HEK293 (cell line): ENCODE measurements around the gene CCDC69.

Experiments used
- CTCF ChIA-PET: fragments of 350-600 bp; formaldehyde crosslinking; extraction: SDS; loops from one replicate; lab custom pipeline; 2021; ENCODE audit warnings: antibody characterized with exemption; lab: Yijun Ruan, JAX
- POLR2A ChIA-PET: fragments of 300-600 bp; formaldehyde crosslinking; extraction: SDS; loops from one replicate; lab custom pipeline; 2020; ENCODE audit warnings: antibody characterized with exemption, inconsistent platforms; lab: Yijun Ruan, JAX
- H3K27ac ChIP-seq: fragments of 200-500 bp; sonication (Bioruptor generic); 2 replicates; pipeline ENCODE4 v1.5.1; 2014; ENCODE audit warnings: low read depth, low read length, control low read depth, inconsistent platforms; ENCODE audit errors: extremely low read depth
- H3K36me3 ChIP-seq, 2 experiments: fragments of 200-500 bp in 1 of 2; sonication (Bioruptor generic) in 1 of 2; 1 replicate in 1 of 2; 2 replicates in 1 of 2; pipeline ENCODE4 v1.5.1; 2014 to 2017; ENCODE audit warnings: inconsistent platforms in 2 of 2, low read length in 2 of 2; ENCODE audit not compliant: control insufficient read depth in 2 of 2, insufficient read depth in 1 of 2
- H3K4me1 ChIP-seq: fragments of 200-500 bp; sonication (Bioruptor generic); 2 replicates; pipeline ENCODE4 v1.5.1; 2014; ENCODE audit warnings: mild to moderate bottlenecking, low read length, inconsistent platforms; ENCODE audit not compliant: control insufficient read depth, insufficient read depth
- H3K4me3 ChIP-seq: 2 replicates; pipeline ENCODE4 v1.5.1; 2011; ENCODE audit warnings: low read depth, mild to moderate bottlenecking, control low read depth, low read length, moderate library complexity
- H3K9me3 ChIP-seq: fragments of 200-500 bp; sonication (Bioruptor generic); 2 replicates; pipeline ENCODE4 v1.5.1; 2014; ENCODE audit warnings: low read depth, low read length, inconsistent platforms; ENCODE audit not compliant: control insufficient read depth, insufficient read depth
- INSM2 ChIP-seq: fragments of 450-650 bp; formaldehyde crosslinking; IDR thresholded peaks from 2 replicates; pipeline ENCODE4 v1.5.1; 2016; ENCODE audit warnings: missing biosample characterization, missing genetic modification characterization
- PRDM1 ChIP-seq: fragments of 450-650 bp; formaldehyde crosslinking; IDR thresholded peaks from 2 replicates; pipeline ENCODE4; 2016; ENCODE audit warnings: missing biosample characterization, missing genetic modification characterization
- REST ChIP-seq: fragments of 450-650 bp; formaldehyde crosslinking; IDR thresholded peaks from 2 replicates; pipeline ENCODE4 v1.5.1; 2016; ENCODE audit warnings: missing biosample characterization, missing genetic modification characterization
- ZBTB48 ChIP-seq: fragments of 450-650 bp; formaldehyde crosslinking; IDR thresholded peaks from 2 replicates; pipeline ENCODE4 v1.5.1; 2016; ENCODE audit warnings: missing biosample characterization, missing genetic modification characterization
- ZNF112 ChIP-seq: fragments of 450-650 bp; formaldehyde crosslinking; IDR thresholded peaks from 2 replicates; pipeline ENCODE4 v1.5.0; 2017; ENCODE audit warnings: missing biosample characterization, missing genetic modification characterization
- ZNF660 ChIP-seq: fragments of 450-650 bp; IDR thresholded peaks from 2 replicates; pipeline ENCODE4 v1.5.1; 2018; ENCODE audit warnings: missing biosample characterization, mild to moderate bottlenecking, missing genetic modification characterization
- ZNF792 ChIP-seq: fragments of 450-650 bp; formaldehyde crosslinking; IDR thresholded peaks from 2 replicates; pipeline ENCODE4 v1.5.1; 2016; ENCODE audit warnings: missing biosample characterization, missing genetic modification characterization
- ZSCAN16 ChIP-seq: fragments of 450-650 bp; formaldehyde crosslinking; IDR thresholded peaks from 2 replicates; pipeline ENCODE4 v1.5.1; 2016; ENCODE audit warnings: missing biosample characterization, missing genetic modification characterization
- TF ChIP-seq, protein P1 (sequence below): fragments of 450-650 bp; formaldehyde crosslinking; IDR thresholded peaks from 2 replicates; pipeline ENCODE4 v1.5.1; 2016; ENCODE audit warnings: missing biosample characterization, missing genetic modification characterization, low read depth

The CCDC69 gene

DNA sequence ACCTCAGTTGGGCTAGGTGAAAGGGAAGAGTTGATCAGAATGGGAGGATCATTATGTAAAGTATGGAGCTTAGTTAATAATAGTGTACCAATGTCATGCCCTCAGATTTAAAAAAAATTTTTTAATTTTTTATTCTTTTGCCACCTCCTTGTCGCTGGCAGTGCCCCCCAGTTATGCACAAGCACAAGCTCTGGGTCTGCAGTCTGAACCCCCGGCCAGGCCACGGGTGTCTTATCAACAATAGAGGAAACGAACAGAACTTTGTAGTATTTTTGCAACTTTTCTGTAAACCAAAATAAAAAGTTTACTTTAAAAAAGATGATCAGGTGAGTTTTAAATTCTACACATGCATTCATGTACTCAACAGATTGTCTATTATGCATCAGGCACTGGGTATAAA, 27.7 kb upstream of the CCDC69 start:
- Histone ChIP-seq H3K27ac (no peak overlapping the region), H3K4me3 (no peak overlapping the region), H3K36me3 (no peaks in the 10 kb centered on the region), H3K4me1 (peaks cover 3% of the 10 kb centered on the region; the same call in 1 of the 2 replicates), H3K9me3 (no peaks in the 10 kb centered on the region)
- POLR2A ChIA-PET: interaction anchor here (1.2 to 2.7 kb wide), 2 partner anchors 10 to 28 kb away, joined by 14 to 28 read pairs; partner anchors contain the start of gene CCDC69
- CTCF ChIA-PET: interaction anchor here (1.2 to 2.2 kb wide), 3 partner anchors 13 to 125 kb away, joined by 3 to 7 read pairs (median 3); no protein-coding TSS in a partner anchor
- no peak for TF ChIP-seq ZSCAN16 (tag by site-specific recombination)
- no peak for TF ChIP-seq ZNF660
- TF ChIP-seq ZNF792 (tag by site-specific recombination): no peak

GRCh38 chr5:151251001-151251551, 27.2 kb upstream of the CCDC69 start:
- no peaks in the 10 kb centered on the region for H3K36me3 ChIP-seq

GRCh38 chr5:151250346-151251000, 26.6 kb upstream of the CCDC69 start:
- peak; percentile 57 for TF ChIP-seq PRDM1
- TF ChIP-seq ZBTB48 (tag by site-specific recombination): no peak
- peak; percentile 73 for TF ChIP-seq REST (tag by site-specific recombination)
- Histone ChIP-seq H3K4me1 (peaks cover 3% of the 10 kb centered on the region; the same call in 1 of the 2 replicates), H3K4me3 (no peak overlapping the region), H3K9me3 (no peaks in the 10 kb centered on the region), H3K27ac (no peak overlapping the region), H3K36me3 (no peaks in the 10 kb centered on the region)
- CTCF ChIA-PET: interaction anchor here (0.6 to 2.2 kb wide), 2 partner anchors 12 to 463 kb away, joined by 3 to 7 read pairs; no protein-coding TSS in a partner anchor
- POLR2A ChIA-PET: no interaction called here

More at GRCh38 chr5:151251001-151251551, 27.2 kb upstream of the CCDC69 start:
- POLR2A ChIA-PET: interaction anchor here (2.7 kb wide), 1 partner anchor 28 kb away, joined by 28 read pairs; the partner anchor contains the start of gene CCDC69
- Histone ChIP-seq H3K4me3 (no peak overlapping the region), H3K27ac (no peak overlapping the region), H3K4me1 (peaks cover 3% of the 10 kb centered on the region; the same call in 1 of the 2 replicates), H3K9me3 (no peaks in the 10 kb centered on the region)
- no peak for TF ChIP-seq INSM2 (tag by site-specific recombination)
- TF ChIP-seq PRDM1: 0 out of 2 replicates have a peak, but pooled peaks have one; percentile 21
- CTCF ChIA-PET: interaction anchor here (2.2 kb wide), 1 partner anchor 12 kb away, joined by 7 read pairs; no protein-coding TSS in a partner anchor

DNA sequence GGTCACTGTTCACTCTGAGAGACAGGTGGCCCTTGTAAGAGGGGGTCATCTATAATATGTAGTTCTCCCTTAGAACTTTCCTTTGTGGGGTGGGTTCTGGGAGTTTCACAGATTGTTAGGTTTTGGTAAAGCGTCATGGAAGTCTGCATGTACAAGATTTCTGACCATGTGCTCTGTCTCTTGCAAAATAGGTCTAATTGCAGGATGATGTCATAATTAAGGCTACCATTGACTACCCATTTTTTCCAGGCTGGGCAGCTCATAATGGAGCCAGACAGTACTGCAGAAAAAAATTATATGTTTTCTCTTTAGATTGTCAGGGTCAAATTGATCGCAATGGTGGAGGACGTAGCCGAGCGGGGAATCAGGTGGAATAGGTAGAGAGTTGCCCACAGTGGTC, 25.4 kb upstream of the CCDC69 start:
- POLR2A ChIA-PET: interaction anchor here (1.3 kb wide), 1 partner anchor 25 kb away, joined by 4 read pairs; the partner anchor contains the start of gene CCDC69

More for the DNA sequence above, 25.4 kb upstream of the CCDC69 start:
- H3K9me3 ChIP-seq: no peaks in the 10 kb centered on the region
- H3K36me3 ChIP-seq: no peaks in the 10 kb centered on the region
- CTCF ChIA-PET: no interaction called here
- TF ChIP-seq, protein P1, sequence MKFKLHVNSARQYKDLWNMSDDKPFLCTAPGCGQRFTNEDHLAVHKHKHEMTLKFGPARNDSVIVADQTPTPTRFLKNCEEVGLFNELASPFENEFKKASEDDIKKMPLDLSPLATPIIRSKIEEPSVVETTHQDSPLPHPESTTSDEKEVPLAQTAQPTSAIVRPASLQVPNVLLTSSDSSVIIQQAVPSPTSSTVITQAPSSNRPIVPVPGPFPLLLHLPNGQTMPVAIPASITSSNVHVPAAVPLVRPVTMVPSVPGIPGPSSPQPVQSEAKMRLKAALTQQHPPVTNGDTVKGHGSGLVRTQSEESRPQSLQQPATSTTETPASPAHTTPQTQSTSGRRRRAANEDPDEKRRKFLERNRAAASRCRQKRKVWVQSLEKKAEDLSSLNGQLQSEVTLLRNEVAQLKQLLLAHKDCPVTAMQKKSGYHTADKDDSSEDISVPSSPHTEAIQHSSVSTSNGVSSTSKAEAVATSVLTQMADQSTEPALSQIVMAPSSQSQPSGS (tag by site-specific recombination): peak; percentile 62; the same call in 1 of the 2 replicates
- TF ChIP-seq ZNF112 (tag by site-specific recombination): no peak
- H3K27ac ChIP-seq: no peak overlapping the region
- H3K4me1 ChIP-seq: peaks cover 3% of the 10 kb centered on the region; the same call in 1 of the 2 replicates
- no peak overlapping the region for H3K4me3 ChIP-seq
